GM18520 (cell line): ENCODE data around the gene RRP9.

Experiments used
- ATAC-seq: cut with Tn5 transposase; IDR thresholded peaks from one replicate; pipeline ENCODE4 v1.9.1; 2021; ENCODE audit not compliant: unreplicated experiment

RRP9 gene

DNA sequence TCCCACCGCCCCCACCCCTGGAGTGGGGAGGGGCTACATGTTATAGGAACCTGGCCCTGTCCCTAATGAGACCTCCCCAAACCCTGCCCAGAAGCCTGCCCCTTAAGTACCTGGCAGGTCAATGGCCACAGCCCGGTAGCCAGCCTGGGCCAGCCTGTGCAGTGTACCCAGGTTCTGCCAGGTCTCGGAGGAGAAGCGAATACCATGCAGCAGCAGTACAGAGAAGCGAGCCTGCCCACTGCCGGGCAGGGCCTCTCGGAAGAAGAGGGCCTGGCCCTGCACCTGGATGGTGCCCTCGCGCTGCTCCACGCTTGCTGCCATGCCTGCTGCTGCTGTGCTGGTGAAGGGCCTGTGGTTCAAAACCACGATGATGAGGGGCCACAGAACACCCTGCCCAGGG is 29.6 kb upstream of the RRP9 start:
- ATAC-seq, result no peak

DNA sequence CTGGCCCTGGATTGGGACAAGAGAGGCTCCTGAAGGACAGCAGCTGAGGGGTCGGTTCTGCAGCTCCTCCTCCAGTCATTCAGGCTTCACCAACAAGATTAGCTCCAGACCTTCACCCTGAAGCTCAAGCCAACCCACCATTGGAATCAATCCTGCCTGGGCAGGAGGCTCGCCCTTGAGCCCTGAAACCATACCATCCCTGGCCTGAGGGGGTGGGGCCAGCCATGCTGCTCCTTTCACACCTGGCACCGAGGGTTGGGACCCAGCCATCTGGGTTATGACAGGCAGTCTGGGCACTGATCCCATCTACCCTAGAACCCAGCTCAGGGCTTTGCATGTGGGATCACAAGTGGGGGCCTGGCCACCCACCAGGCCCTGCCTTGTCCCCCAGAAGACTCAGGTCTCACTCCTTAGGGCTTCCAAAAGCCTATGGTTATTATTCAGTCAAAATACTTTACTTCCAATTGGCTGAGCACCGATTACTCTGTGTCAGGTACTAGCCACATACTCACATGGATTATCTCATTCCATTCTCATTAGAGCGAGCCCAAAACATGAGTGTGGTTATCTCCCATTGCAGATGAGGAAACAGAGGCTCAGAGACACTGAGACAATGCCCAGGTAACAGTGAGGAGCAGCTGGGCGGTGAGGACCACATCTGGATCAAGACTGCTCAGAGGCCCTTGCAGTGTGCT is 29.0 kb upstream of the RRP9 start:
- ATAC-seq, result no peak

DNA sequence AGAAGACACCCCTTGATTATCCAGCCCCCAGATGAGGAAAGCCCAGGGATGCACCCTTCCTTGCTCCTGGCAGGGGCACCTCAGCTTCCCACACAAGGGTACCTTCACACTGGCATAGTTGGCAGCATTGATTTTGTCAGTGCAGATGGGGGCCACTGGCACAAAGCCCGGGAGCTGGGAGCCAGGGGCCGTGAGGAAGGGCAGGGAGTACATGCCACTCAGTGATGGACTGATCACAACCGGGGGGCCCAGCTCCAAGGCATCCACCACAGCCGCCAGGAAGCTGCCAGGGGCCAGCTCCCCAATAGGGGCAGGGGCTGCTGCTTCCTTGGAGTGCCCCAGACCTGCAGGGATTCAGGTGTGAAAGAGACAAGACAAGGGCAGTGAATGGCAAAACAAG is 28.1 kb upstream of the RRP9 start:
- ATAC-seq, result no peak

DNA sequence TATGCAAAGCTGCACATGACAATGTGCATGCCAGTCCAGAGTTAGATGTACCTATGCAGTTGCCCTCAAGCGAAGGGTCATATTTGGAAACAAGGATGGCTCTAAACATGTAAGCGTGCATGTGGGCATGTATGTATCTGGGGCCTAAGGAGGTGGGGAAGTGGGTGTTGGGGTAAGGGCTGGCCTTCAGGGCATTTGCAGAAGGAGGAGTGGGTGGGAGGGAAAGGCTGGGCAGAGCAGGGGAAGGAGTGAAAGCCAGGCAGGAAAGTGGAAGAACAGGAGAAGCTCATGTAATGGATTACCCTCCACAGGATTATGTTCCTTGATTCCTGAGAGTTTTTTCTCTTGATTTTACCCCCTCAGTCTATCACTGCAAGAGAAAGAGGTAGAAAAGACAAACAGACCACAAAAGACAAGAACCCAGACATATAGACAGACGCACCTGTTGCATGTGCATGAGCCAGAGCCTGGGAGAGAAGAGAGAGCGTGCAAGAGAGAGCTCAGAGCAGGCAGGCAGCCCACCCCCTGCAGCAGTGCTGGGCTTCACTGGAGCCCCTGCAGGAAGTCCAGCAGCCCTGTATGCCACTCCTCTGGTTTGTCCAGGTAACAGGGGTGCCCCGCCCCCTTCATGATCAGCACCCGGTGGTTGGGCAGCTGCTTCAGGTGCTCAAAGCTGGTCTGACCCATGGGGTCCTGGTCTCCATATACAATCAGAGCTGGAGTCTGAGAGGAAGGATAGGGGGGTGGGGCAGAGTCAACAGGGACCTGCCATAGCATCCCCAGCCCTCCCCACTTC is 27.4 kb upstream of the RRP9 start:
- ATAC-seq, result no peak

DNA sequence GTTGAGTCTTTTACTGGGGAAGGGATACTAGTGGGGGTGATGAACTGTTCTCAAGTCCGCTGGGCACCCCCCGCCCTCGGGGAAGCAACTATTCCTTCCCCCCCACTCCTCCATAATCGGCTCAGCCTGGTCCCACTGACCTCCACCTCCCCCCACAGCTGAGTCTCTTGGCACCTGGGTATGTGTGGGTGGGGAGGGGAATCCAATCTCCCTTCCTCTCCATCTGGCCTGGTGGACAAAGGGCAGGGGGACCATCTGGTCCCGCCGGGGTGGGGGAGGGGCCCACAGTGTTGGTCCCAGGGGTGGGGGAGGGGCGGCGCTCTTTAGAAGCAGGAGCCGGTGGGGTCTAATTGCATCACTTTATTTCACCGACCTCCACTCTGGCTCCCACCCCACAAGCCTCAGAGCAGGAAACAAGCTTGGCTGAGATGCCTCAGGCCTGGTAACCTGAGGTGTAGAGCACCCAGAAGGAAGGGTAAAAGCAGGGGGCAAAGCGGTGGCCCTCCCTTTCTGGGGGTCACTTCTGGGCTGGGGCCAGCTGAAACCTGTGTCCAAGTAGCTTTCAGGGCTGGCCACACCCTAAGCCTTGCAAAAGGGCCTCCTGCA is 26.6 kb upstream of the RRP9 start:
- no peak for ATAC-seq

DNA sequence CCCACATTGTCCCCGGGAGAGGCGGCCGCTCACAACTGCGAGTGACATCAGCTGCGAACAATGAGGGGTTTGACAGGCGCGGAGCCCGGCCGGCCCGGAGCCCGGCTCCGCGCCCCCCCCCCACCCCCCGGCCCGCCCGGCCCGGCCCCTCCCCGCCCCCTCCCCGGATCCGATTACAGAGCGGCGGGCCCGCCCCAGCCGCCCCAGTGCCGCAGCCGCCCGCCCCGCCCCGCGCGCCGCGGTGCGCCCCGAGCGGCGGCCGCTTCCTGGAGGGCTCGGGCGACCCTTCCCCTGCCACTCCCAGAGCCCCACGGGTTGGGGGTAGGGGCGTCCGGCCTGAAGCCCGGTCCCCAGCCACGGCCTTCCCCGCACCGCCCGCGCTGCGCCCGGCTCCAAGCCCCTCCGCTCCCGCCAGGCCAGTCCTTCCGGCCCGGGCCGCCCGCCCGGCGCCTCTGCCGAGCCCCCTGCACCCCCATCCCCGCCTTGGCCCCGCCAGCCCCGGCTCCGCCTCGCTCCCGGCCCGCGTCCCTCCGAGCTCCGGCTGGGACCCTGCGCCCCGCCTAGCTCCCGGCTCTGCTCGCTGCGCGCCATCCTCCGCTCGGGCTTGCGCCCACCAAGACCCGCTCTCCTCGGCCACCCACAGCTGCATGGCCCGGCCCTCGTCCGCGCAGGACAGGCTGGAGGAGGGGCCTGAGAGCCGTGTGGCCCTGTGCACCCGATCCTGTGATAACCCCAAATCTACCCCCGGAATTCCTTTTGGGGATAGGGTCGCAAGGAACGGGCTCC is 25.9 kb upstream of the RRP9 start, which contains the start of gene PCBP4:
TSS of gene PCBP4 (minus strand) at position 71 of the 786 bp plus-strand sequence. CDS start 6,214 bp downstream, outside the sequence.
- peak; percentile 43 for ATAC-seq

DNA sequence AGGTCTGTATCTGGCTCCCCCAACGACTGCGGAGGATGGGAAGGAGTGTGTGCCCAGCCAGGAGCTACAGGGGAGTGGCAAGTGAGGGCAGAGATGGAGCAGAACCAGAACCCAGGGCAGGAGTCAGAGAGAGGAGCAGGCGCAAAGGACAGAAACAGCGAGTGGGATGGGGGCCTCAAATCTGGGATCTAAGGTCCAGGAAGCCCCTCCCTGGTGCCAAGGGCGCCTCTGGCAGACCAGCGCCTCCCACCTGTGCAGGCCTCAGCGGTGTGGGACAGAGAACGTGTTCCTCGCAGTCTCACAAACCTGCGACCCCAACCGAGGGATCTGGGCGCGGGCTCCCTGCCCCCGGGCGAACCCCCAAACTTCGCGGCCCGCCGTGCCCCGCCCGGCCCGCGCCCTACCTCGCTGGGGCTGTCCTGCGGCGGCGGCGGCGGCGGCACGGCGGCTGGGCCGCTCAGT is 25.2 kb upstream of the RRP9 start:
- ATAC-seq, result no peak

DNA sequence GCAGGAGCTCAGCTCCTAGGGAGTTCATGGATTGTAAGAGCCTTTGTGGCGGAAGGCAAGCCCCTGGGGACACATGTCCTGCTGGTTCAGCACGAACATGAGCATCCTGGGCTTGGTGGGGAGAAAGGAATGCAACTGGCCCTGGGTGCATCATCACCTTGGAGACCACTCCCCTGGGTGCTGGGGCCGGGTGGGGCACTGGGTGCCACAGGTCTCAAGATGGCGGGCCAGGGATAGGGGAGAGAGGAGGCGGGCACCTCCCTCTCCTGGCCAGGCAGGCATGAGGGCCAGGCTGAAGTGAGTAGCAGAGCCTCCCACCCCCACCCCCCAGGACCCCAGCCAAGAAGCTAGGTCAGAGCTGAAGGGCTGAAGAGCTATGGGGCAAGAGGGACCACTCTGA is 24.8 kb upstream of the RRP9 start:
- no peak for ATAC-seq

DNA sequence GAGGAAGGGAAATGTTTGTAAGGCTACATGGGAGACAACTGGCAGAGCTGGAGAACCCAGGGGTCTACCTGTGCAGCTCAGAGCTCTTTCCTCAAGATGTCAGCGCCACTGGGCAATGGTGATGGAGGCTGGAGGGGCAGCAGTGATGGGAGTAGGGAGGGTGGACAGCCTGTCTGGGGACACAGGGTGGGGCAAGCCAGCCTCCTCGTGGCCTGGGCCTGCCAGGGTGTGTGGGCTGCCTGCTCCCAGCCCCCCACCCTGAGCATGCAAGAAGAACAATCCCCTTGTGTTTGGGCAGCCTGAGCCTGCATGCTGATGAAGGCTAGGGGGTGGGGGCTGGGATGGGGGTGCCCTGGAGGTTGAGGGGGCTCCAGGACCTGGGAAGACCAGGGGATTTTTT is 24.3 kb upstream of the RRP9 start:
- ATAC-seq, result no peak

DNA sequence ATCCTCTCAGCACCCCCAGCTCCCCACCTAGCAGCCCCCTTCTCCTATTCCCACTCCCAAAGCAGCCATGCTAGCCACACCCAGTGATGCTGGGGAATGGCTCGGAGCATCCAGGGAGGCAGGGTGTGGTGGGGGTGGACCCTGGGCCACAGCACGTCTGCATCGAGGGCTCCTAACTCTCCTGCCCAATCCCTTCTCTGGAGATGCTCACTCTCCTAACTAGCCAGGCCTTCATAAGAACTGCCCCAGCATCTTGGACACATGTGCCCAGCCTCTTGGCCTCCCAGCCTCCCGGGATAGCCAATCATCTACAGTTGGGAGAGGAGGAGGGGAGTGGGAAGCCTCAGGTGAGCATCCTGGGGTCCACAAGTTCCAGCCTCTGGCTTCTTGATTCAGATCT is 22.8 kb upstream of the RRP9 start:
- no peak for ATAC-seq

DNA sequence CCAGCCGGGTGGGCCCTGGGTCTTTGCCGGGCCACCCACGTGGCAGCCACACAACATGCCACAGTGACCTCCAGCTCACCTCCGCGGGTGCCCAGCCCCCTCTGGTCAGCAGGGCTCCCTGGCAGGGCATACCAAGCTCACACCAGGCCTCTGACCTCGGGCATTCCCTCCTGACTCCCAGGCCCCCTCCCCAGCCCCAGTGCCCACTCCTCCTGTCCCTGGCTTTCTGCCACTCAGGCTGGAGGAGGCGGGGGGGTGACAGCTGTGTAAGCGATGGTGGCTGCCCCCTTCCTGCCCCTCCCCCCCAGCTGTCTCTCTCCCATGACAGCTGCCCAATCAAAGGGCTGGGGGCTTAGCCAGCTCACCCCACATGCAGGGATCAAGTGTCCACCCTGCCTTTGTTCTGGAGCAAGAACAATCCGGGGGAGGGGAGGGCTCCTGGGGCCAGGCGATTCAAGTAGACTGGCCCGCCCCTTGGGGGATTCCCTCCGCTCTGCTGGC is 22.3 kb upstream of the RRP9 start:
- ATAC-seq, result no peak

DNA sequence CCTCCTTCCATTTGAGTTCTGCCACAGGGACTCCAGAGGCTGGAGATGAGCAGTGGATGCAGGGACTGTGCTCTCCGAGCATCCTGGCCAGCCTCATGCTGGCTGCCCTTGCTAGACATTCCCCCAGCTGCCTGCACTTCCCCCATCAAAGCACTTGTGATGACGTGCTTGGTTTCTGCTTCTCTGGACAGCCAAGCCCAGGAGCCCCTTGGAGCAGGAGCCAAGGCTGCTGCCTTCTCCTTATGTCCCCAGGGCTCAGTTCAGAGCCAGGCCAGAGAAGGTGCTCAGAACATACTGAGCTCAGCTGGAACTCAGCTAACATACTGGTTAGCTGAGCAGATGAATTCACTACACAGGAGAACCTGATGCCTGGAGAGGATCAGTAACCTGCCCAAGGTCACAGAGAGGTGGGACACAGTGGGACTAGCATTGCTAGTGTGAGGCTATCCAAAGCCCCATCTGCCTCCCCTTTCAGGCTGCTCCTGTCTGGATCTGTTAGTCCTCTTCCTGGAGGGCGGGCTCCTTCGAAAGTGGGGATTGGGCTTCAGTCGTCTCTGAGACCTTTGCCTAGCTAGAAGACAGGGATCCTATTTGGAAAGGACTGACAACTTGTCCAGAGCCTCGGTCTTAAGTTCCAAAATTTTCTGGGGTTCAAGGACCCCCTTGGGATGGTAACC is 21.3 kb upstream of the RRP9 start:
- ATAC-seq, result no peak

DNA sequence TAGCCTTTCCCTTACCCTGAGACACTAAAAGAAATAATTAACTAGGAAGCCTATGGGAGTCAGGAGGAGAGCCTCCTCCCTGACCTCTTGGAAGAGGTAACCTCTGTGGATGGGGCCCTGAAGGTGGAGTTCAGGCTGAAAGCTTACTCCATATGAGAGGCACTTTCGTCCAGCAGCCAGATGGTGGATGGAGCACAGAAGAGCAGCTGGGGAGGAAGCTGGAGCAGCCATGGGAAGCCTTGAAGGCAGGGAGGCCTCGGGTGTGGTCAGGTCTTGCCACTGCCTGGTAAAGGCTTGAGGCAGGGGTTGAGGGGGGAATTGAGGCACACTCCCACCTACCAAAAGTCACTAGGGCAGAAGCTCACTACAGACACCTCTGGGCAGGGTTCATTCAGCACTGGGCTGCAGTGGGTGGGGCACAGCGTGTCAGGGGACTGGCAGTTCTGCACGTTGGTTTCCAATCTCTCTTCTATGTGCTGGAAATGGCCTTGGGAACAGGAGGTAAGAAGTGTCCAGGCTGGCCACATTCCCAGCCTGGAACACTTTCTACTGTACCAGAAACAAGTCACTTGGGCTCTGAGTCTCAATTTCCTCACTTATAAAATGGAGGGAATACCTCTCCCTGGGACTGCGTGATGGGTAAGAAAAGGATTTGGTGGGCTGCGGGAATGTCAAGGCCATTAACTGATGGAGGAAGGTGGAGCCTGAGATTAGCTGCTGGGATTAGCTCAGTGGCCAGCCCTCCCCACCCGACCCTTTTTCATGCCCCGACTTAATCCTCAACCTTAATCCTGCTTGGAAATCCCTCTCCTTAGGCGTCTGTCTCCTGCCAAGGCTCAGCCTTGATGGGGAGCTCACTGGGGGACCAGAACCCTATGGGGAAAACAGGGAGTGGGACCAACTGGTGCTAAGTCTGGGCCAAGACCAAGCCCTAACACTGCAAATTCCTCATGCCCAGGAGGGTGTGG is 20.2 kb upstream of the RRP9 start:
- ATAC-seq, result no peak

DNA sequence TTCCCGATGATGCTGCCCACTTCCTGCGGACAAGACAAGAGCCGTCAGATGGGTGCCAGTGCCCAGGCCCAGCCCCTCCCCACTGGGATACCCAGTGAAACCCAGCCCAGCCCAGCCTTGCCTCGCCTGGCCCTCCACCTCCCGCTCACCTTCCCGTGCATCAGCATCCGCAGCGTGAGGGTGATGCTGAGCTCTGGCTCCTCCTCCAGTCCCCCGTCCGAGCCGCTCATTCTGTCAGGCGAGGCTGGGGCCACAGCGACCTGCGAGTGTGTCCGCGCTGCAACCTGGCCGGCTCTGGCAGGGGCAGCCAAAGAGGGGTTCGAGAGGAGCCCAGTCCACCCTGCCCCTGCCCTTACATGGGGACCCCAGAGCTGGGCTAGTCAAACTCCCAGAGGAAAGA is 19.3 kb upstream of the RRP9 start:
- ATAC-seq, result no peak

DNA sequence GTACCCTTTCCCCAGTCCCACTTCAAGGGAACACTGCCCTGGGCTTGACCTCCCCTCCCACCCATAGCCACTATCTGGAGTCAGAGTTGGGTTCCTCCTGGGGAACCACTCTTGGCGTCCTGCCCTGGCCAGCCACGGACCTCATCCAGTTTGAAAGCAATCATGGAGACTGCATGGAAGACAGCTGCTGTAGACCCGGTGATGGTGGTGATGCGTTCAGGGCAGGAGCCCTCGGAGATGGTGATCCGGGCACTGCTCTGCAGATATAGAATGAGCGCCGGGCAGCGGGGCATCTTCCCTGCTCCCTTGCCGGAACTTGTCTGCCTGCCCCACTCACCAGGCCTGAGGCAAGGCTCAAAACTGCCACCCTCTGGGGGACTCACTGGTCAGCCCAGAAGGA is 18.7 kb upstream of the RRP9 start:
- ATAC-seq, result no peak

DNA sequence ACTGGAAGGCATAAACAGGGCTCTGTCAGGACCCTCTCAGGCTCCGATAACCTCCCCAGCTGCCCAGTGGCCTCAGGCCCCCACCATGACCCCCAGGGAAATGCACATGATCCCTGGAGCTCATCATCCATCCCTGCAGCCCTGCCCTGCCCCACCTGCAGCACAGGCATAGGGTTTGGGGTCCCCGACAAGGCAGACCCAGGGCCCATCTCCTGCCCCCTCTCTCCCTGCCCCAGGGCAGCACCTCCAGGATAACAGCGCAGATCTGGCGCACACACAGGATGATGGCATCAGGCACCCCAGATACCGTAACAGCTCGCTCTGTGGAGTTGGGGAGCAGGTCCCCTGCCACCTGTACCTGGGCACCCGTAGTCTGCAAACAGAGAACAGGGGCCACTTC is 17.9 kb upstream of the RRP9 start:
- ATAC-seq, result no peak

DNA sequence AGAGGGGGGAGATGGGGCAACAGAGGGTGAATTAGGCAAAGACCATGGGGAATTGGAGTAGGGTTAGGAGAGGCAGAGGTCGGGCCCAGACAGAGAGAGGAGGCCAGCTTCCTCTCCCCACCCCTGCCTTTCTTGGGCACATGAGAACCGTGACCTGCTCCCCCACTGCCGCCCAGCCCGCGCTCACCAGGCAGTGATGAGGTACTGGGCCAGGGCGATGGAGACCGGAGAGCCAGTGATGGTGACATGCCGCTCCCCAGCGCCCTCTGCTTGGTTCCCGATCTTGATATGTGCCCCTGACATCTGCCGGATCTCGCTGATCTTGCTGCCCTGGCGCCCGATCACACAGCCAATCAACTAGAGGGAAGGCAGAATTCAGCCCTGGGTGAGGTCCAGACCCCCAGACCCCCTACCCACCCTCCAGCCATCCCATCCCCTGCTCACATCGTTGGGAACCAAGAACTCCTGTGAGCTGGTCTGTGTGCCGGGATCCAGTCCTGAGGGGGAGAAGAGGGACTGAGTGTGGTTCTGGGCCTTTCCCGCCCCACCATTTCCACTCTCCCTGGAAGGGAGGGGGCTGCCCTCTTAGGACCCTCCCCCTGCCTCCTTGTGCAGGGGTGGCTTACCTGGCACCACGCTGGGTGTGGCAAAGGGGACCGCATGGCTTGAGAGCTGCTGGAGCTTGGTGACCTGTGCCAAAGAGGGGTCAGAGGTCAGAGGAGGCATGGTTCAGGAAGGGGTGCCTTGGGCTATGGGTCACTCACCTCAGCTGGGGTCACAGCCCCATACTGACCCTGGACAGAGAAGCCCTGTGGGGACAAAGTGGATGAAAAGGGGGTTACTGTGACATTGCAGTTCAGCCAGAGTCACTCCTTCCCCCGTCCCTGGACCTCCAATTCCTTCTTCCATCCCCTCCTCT is 17.2 kb upstream of the RRP9 start:
- no peak for ATAC-seq

DNA sequence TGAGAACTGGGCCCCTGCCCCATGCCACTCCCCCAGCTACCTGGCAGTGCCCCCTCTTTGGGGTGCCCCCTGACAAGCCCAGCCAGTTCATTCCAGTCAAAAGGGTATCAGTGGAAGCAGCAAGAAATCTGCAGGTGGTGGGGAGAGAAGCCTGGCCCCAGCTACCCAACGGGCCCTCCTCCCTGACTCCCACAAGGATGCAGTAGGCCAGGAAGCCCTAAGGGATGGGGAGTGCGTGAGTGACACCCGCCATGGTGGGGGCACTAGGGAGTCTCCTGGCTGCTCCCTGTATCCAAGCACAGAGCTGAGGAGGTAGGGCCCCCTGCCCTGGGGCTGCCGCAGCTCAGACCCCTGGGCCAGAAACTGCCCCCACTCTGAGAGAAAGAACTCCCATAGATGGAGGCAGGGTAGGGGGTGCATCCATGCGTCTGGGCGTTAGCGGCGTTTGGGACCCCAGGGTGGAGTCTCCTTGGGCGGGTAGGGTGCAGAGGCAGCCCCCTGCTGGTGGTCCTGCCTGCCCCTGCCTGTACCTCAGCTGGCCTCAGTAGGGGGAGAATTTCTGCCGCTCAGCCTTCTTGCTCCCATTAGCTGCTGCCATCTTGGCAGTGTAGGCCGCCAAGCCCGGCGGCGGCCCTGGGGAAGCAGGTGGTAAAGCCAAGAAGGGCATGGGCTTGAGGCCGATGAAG is 16.0 kb upstream of the RRP9 start:
- ATAC-seq, result no peak
